H1 (cell line): ENCODE data around the gene RIN1. TPM values are rescaled to one million over a fixed set of nuclear protein-coding genes. Genes with fewer than 3 reads are reported as not detected.
A peak's percentile ranks its signal among the peaks of the same experiment; 100 is the strongest.

Experiments used
- CTCF ChIA-PET: fragments of 300-600 bp; sonication (Branson Sonifier 250); formaldehyde crosslinking; loops from one replicate; lab custom pipeline; 2021; ENCODE audit not compliant: partially characterized antibody; lab: Charles Lee
- POLR2A ChIA-PET: fragments of 300-600 bp; sonication (Branson Sonifier 250); formaldehyde crosslinking; loops from one replicate; lab custom pipeline; 2021; ENCODE audit warnings: inconsistent platforms; ENCODE audit not compliant: partially characterized antibody; lab: Charles Lee
- DNase-seq, 2 experiments: peaks; one replicate each; pipeline versions ENCODE4 v3.0.0 to v3.0.0-alpha.2; 2010 to 2022; ENCODE audit warnings: low spot score in 2 of 2, low read depth in 1 of 2, mixed read lengths in 1 of 2
- FAIRE-seq: peaks from 2 replicates; lab custom pipeline; 2011; peaks lifted over from hg19 to GRCh38; lab: Jason Lieb, UNC
- H2AFZ ChIP-seq: 2 replicates; pipeline ENCODE4 v1.8.1; 2012; ENCODE audit warnings: low read length, inconsistent platforms
- H2AK5ac ChIP-seq: 2 replicates; pipeline ENCODE4 v1.6.1; 2013; ENCODE audit warnings: low read depth, low read length
- H2BK120ac ChIP-seq: replicated peaks from 2 replicates; pipeline ENCODE3; 2013; ENCODE audit warnings: low read depth, low read length, inconsistent platforms
- H2BK12ac ChIP-seq: 2 replicates; pipeline ENCODE4 v1.6.1; 2013; ENCODE audit warnings: low read depth, low read length
- H2BK15ac ChIP-seq: 2 replicates; pipeline ENCODE4 v1.6.1; 2013; ENCODE audit warnings: low read length
- H2BK20ac ChIP-seq: 2 replicates; pipeline ENCODE4 v1.6.1; 2013; ENCODE audit warnings: low read length
- H2BK5ac ChIP-seq: 2 replicates; pipeline ENCODE4 v1.6.1; 2013; ENCODE audit warnings: low read depth, low read length
- H3K14ac ChIP-seq: 2 replicates; pipeline ENCODE4 v1.6.1; 2013; ENCODE audit warnings: inconsistent platforms; ENCODE audit not compliant: insufficient read length
- H3K18ac ChIP-seq: 2 replicates; pipeline ENCODE4 v1.6.1; 2013; ENCODE audit warnings: low read length; ENCODE audit errors: extremely low read depth
- H3K23ac ChIP-seq: 2 replicates; pipeline ENCODE4 v1.6.1; 2013; ENCODE audit warnings: inconsistent platforms; ENCODE audit not compliant: insufficient read length
- H3K23me2 ChIP-seq: 2 replicates; pipeline ENCODE4 v1.6.1; 2013; ENCODE audit warnings: low read depth, low read length
- H3K27ac ChIP-seq: 2 replicates; pipeline ENCODE4 v1.6.1; 2011; ENCODE audit warnings: low read depth, low read length, inconsistent platforms
- H3K27me3 ChIP-seq, 4 experiments: replicated peaks in 1 of 4; 1 replicate in 1 of 4; 2 replicates in 3 of 4; pipeline versions ENCODE4 v1.6.1 to v1.8.1; 2011 to 2013; ENCODE audit warnings: low read length in 3 of 4, mild to moderate bottlenecking in 3 of 4, inconsistent platforms in 2 of 4, mixed read lengths in 2 of 4, moderate library complexity in 1 of 4; ENCODE audit not compliant: control insufficient read depth in 3 of 4, insufficient read depth in 3 of 4; ENCODE audit errors: extremely low read depth in 1 of 4
- H3K36me3 ChIP-seq, 4 experiments: 2 replicates each; pipeline versions ENCODE4 v1.6.1 to v1.8.1; 2011 to 2013; ENCODE audit warnings: mild to moderate bottlenecking in 4 of 4, low read length in 3 of 4, moderate library complexity in 2 of 4, control low read depth in 1 of 4, inconsistent platforms in 1 of 4; ENCODE audit not compliant: insufficient read depth in 4 of 4, control insufficient read depth in 2 of 4
- H3K4ac ChIP-seq: replicated peaks from 2 replicates; pipeline ENCODE3; 2013; ENCODE audit warnings: low read length, low read depth, mixed read lengths, inconsistent platforms; ENCODE audit not compliant: insufficient read length
- H3K4me1 ChIP-seq, 4 experiments: replicated peaks in 1 of 4; 1 replicate in 1 of 4; 2 replicates in 3 of 4; pipeline versions ENCODE4 v1.6.1 to v1.8.1; 2011 to 2013; ENCODE audit warnings: low read length in 3 of 4, inconsistent platforms in 2 of 4, mixed read lengths in 1 of 4; ENCODE audit not compliant: insufficient read depth in 4 of 4, control insufficient read depth in 3 of 4
- H3K4me2 ChIP-seq, 2 experiments: 2 replicates each; pipeline versions ENCODE4 v1.6.1 to v1.8.1; 2011 to 2013; ENCODE audit warnings: low read depth in 2 of 2, low read length in 2 of 2, control low read depth in 1 of 2, inconsistent platforms in 1 of 2, mild to moderate bottlenecking in 1 of 2; ENCODE audit not compliant: insufficient read depth in 1 of 2
- H3K4me3 ChIP-seq, 4 experiments: fragments of 200-600, 300-600 bp in 1 of 4; sonication (generic), shearing (Covaris generic), sonication (Bioruptor Twin) in 1 of 4; 2 replicates each; pipeline versions ENCODE4 v1.5.1 to v1.8.1; 2011 to 2016; ENCODE audit warnings: low read length in 4 of 4, low read depth in 3 of 4, control low read depth in 2 of 4, inconsistent platforms in 2 of 4, mild to moderate bottlenecking in 2 of 4, mixed read lengths in 1 of 4, moderate library complexity in 1 of 4; ENCODE audit not compliant: insufficient read depth in 2 of 4; ENCODE audit errors: extremely low read depth in 1 of 4
- H3K56ac ChIP-seq: replicated peaks from 2 replicates; pipeline ENCODE3; 2013; ENCODE audit warnings: low read depth, mild to moderate bottlenecking, mixed read lengths, low read length, inconsistent platforms; ENCODE audit not compliant: insufficient read length
- H3K79me1 ChIP-seq: 2 replicates; pipeline ENCODE4 v1.6.1; 2013; ENCODE audit warnings: low read depth, low read length, control low read depth
- H3K79me2 ChIP-seq, 2 experiments: 2 replicates each; pipeline versions ENCODE4 v1.6.1 to v1.8.1; 2012 to 2013; ENCODE audit warnings: low read length in 2 of 2, mild to moderate bottlenecking in 2 of 2, inconsistent platforms in 1 of 2; ENCODE audit not compliant: insufficient read depth in 2 of 2, control insufficient read depth in 1 of 2
- H3K9ac ChIP-seq, 4 experiments: replicated peaks in 1 of 4; 1 replicate in 1 of 4; 2 replicates in 3 of 4; pipeline versions ENCODE4 v1.6.1 to v1.8.1; 2011 to 2013; ENCODE audit warnings: low read depth in 3 of 4, low read length in 3 of 4, control low read depth in 2 of 4, mild to moderate bottlenecking in 2 of 4, moderate library complexity in 2 of 4, inconsistent platforms in 1 of 4; ENCODE audit errors: extremely low read depth in 1 of 4
- H3K9me3 ChIP-seq, 2 experiments: 2 replicates each; pipeline versions ENCODE4 v1.6.1 to v1.8.1; 2012 to 2013; ENCODE audit warnings: mild to moderate bottlenecking in 2 of 2, moderate library complexity in 2 of 2, control low read depth in 1 of 2, inconsistent platforms in 1 of 2, low read depth in 1 of 2, low read length in 1 of 2, mixed read lengths in 1 of 2; ENCODE audit not compliant: insufficient read depth in 2 of 2
- H4K20me1 ChIP-seq, 2 experiments: replicated peaks in 1 of 2; 2 replicates each; pipeline versions ENCODE3 to v1.8.1; 2011 to 2013; ENCODE audit warnings: inconsistent platforms in 2 of 2, low read length in 2 of 2, mild to moderate bottlenecking in 1 of 2; ENCODE audit not compliant: insufficient read depth in 2 of 2, control insufficient read depth in 1 of 2
- H4K5ac ChIP-seq: 2 replicates; pipeline ENCODE4 v1.6.1; 2013; ENCODE audit warnings: low read length, low read depth, mixed read lengths, inconsistent platforms; ENCODE audit not compliant: insufficient read length
- H4K8ac ChIP-seq: 2 replicates; pipeline ENCODE4 v1.8.0; 2013; ENCODE audit warnings: mild to moderate bottlenecking, moderate library complexity, low read length, inconsistent platforms; ENCODE audit not compliant: insufficient read depth; ENCODE audit errors: extremely low read depth
- H4K91ac ChIP-seq: replicated peaks from 2 replicates; pipeline ENCODE3; 2013; ENCODE audit warnings: low read length, mixed read lengths, inconsistent platforms; ENCODE audit not compliant: insufficient read length
- BCL11A ChIP-seq, 2 experiments: IDR thresholded peaks; one replicate each; pipeline ENCODE4 v1.6.1; 2011; ENCODE audit warnings: low read depth in 2 of 2, low read length in 2 of 2, mild to moderate bottlenecking in 2 of 2
- BRCA1 ChIP-seq: IDR thresholded peaks from 2 replicates; pipeline ENCODE4 v1.6.1; 2012; ENCODE audit warnings: low read depth, low read length, improper control_type of control experiment
- CBX5 ChIP-seq: fragments of 300-800, 300-1000 bp; sonication (generic); IDR thresholded peaks from 2 replicates; pipeline ENCODE4 v1.7.1; 2016; ENCODE audit warnings: antibody characterized with exemption, low read length, low read depth
- CHD1 ChIP-seq: IDR thresholded peaks from 2 replicates; pipeline ENCODE4 v1.6.1; 2012; ENCODE audit warnings: low read depth, low read length, improper control_type of control experiment
- CREB1 ChIP-seq: IDR thresholded peaks from 2 replicates; pipeline ENCODE4 v1.6.1; 2012; ENCODE audit warnings: inconsistent platforms
- MAFK ChIP-seq: IDR thresholded peaks from 2 replicates; pipeline ENCODE4 v1.6.1; 2012; ENCODE audit warnings: low read depth, mild to moderate bottlenecking, improper control_type of control experiment, low read length
- RBBP5 ChIP-seq: IDR thresholded peaks from 2 replicates; pipeline ENCODE4 v1.7.1; 2012; ENCODE audit warnings: low read depth, mild to moderate bottlenecking, inconsistent platforms, low read length, moderate library complexity, borderline replicate concordance
- RXRA ChIP-seq: IDR thresholded peaks from 2 replicates; pipeline ENCODE4 v1.6.1; 2011; ENCODE audit warnings: low read depth, mild to moderate bottlenecking, low read length, moderate library complexity; ENCODE audit not compliant: insufficient read depth
- SP2 ChIP-seq: IDR thresholded peaks from 2 replicates; pipeline ENCODE4 v1.6.1; 2012; ENCODE audit warnings: mild to moderate bottlenecking, low read length, inconsistent platforms
- TCF12 ChIP-seq: IDR thresholded peaks from 2 replicates; pipeline ENCODE4 v1.6.1; 2011; ENCODE audit warnings: low read depth, mild to moderate bottlenecking, low read length
- WGBS, 2 experiments: shearing (Covaris generic) in 1 of 2; methylation state at CpG; one replicate each; pipeline versions ENCODE4 v1.1.6 to v1.1.7; 2013 to 2015; ENCODE audit warnings: low lambda C conversion rate in 2 of 2, mixed read lengths in 2 of 2, inconsistent platforms in 1 of 2, low coverage in 1 of 2, missing lambda C conversion rate in 1 of 2; ENCODE audit not compliant: insufficient replicate concordance in 2 of 2, insufficient coverage in 1 of 2, insufficient read length in 1 of 2; ENCODE audit errors: extremely low coverage in 1 of 2, missing lambda C conversion rate in 1 of 2; 5-methylcytosine and 5-hydroxymethylcytosine counted together
- polyA plus RNA-seq, 7 experiments: library from polyadenylated mRNA; depleted of rRNA in 3 of 7; stranded (reverse) in 5 of 7; unstranded in 2 of 7; fragments of >200 nt in 5 of 7; fragments of 200-250 nt in 2 of 7; gene quantifications; 1 replicate in 5 of 7; 2 replicates in 1 of 7; 4 replicates in 1 of 7; pipeline versions ENCODE4 v1.2.1 to v1.2.3, GENCODE V29; 2011 to 2013; ENCODE audit warnings: missing spikeins in 2 of 7, mixed read lengths in 2 of 7
- total RNA-seq: library from RNA; stranded (reverse); fragmentation: NEBNext Ultra II Directional; extraction: Animal tissue kit (Norgen Biotek cat#: 25700); gene quantifications from 2 replicates; pipeline ENCODE4 v1.2.1, GENCODE V29; 2021
- TF ChIP-seq, protein P1 (sequence below): IDR thresholded peaks from 2 replicates; pipeline ENCODE4 v1.6.1; 2011; ENCODE audit warnings: low read length, improper control_type of control experiment

The RIN1 gene
- total and polyA plus RNA-seq, 2 of the 8 experiments (the other 6 are each of a cell fraction or from before 2014, with no cell fraction given), result 2.5 to 5.4 TPM

GRCh38 chr11:66287889-66288670 lies 48.2 kb downstream of the RIN1 start:
- POLR2A ChIA-PET, result interaction anchor here (0.8 to 4.5 kb wide), 16 partner anchors 8 to 238 kb away, joined by 3 to 29 read pairs (median 7); partner anchors contain the start of genes BRMS1, CD248, CNIH2 and RAB1B
- no peak for FAIRE-seq
- TF ChIP-seq CHD1 (no peak), CBX5 (no peak), TCF12 (no peak), RBBP5 (no peak), BRCA1 (no peak), CREB1 (no peak), BCL11A (IDR thresholded peaks at IDR 0.05; ENCODE audit: low read depth in 2 of 2, low read length in 2 of 2) (no peak), SP2 (no peak), RXRA (no peak), MAFK (no peak)
- TF ChIP-seq, protein P1, sequence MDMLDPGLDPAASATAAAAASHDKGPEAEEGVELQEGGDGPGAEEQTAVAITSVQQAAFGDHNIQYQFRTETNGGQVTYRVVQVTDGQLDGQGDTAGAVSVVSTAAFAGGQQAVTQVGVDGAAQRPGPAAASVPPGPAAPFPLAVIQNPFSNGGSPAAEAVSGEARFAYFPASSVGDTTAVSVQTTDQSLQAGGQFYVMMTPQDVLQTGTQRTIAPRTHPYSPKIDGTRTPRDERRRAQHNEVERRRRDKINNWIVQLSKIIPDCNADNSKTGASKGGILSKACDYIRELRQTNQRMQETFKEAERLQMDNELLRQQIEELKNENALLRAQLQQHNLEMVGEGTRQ, result no peak

More at GRCh38 chr11:66287889-66288670, 48.2 kb downstream of the RIN1 start:
- Histone ChIP-seq H2AK5ac (no peak overlapping the region), H3K79me1 (peaks cover 6% of the 10 kb centered on the region), H3K23ac (no peak overlapping the region), H2BK5ac (no peak overlapping the region), H3K4me1 (peaks cover 0 to 24% (median 6%) of the 10 kb centered on the region in 4 experiments; a peak in 5 of 7 replicates), H3K4ac (no peak overlapping the region), H3K56ac (no peak overlapping the region), H4K8ac (peak overlapping the region; percentile 88; the same call in 1 of the 2 replicates), H3K79me2 (peaks cover 0 to 9% of the 10 kb centered on the region in 2 experiments; a peak in 1 of 4 replicates), H3K9me3 (no peaks in the 10 kb centered on the region), H3K4me3 (peak overlapping the region; percentile 76 to 94 (median 92)), H2BK120ac (no peak overlapping the region), H3K36me3 (peaks cover 0 to 2% (median 0%) of the 10 kb centered on the region in 4 experiments; a peak in 1 of 8 replicates), H3K18ac (no peak overlapping the region), H4K91ac (no peak overlapping the region), H3K14ac (no peak overlapping the region), H4K5ac (no peak overlapping the region), H2BK20ac (no peak overlapping the region), H2BK15ac (no peak overlapping the region), H3K27ac (no peak overlapping the region), H3K9ac (peak overlapping the region in 3 of 4 experiments; percentile 39 to 82 (median 80); a peak in 6 of 7 replicates), H3K23me2 (peaks cover 12% of the 10 kb centered on the region; the same call in 1 of the 2 replicates), H4K20me1 (peaks cover 8 to 13% of the 10 kb centered on the region in 2 experiments), H3K4me2 (peak overlapping the region; percentile 74 to 93), H2AFZ (no peak overlapping the region), H2BK12ac (no peak overlapping the region), H3K27me3 (peaks cover 2 to 24% (median 18%) of the 10 kb centered on the region in 4 experiments)
- peak in 1 of 2 experiments; percentile 47 for DNase-seq
- CTCF ChIA-PET, result interaction anchor here (1.2 to 6.9 kb wide), 14 partner anchors 11 to 219 kb away, joined by 3 to 57 read pairs (median 4); partner anchors contain the start of genes CNIH2, RAB1B and RIN1
- 56% methylated on average over 20 of the region's 20 CpGs; no CpG with 5 or more reads in 1 of the 2 experiments for WGBS, 2 experiments
